Stimulated activated CD8-positive, alpha-beta memory T cell treated with anti-CD3 and anti-CD28 coated beads, Interleukin-4, amount 100 ng/mL, for 24 hours (primary cell): ENCODE data around the gene NPAS3.

Source experiments
- DNase-seq: peaks from one replicate; pipeline ENCODE4 v3.0.0-alpha.2; 2020; ENCODE audit warnings: low read depth

NPAS3 gene

GRCh38 chr14:33794791-33795305, 856.2 kb downstream of the NPAS3 start:
- DNase-seq = no peak

GRCh38 chr14:33796356-33796755, 857.7 kb downstream of the NPAS3 start:
- DNase-seq = no peak

- DNase-seq = no peak
Observed at GRCh38 chr14:33799705-33800570, 861.3 kb downstream of the NPAS3 start.

- no peak for DNase-seq
Observed at GRCh38 chr14:33800735-33801163, 862.1 kb downstream of the NPAS3 start.

GRCh38 chr14:33802737-33803136, 864.1 kb downstream of the NPAS3 start:
- DNase-seq = no peak

- DNase-seq = no peak
Observed at GRCh38 chr14:33805593-33805992, 866.9 kb downstream of the NPAS3 start.

GRCh38 chr14:33806905-33807304, 868.2 kb downstream of the NPAS3 start:
- DNase-seq = no peak

GRCh38 chr14:33808187-33808586, 869.5 kb downstream of the NPAS3 start:
- no peak for DNase-seq

- no peak for DNase-seq
Observed at GRCh38 chr14:33809396-33809981, 870.8 kb downstream of the NPAS3 start.

GRCh38 chr14:33810308-33810707, 871.6 kb downstream of the NPAS3 start:
- no peak for DNase-seq

GRCh38 chr14:33811721-33812120, 873.0 kb downstream of the NPAS3 start:
- DNase-seq = no peak

GRCh38 chr14:33812181-33812580, 873.5 kb downstream of the NPAS3 start:
- no peak for DNase-seq

GRCh38 chr14:33812601-33813000, 873.9 kb downstream of the NPAS3 start:
- DNase-seq = no peak

GRCh38 chr14:33814010-33814409, 875.3 kb downstream of the NPAS3 start:
- DNase-seq = no peak

- DNase-seq = no peak
Observed at GRCh38 chr14:33833706-33834465, 895.2 kb downstream of the NPAS3 start.

- no peak for DNase-seq
Observed at GRCh38 chr14:33834466-33835260, 896.0 kb downstream of the NPAS3 start.

- no peak for DNase-seq
Observed at GRCh38 chr14:33835261-33835655, 896.6 kb downstream of the NPAS3 start.

GRCh38 chr14:33835677-33836076, 897.0 kb downstream of the NPAS3 start:
- DNase-seq = no peak

- no peak for DNase-seq
Observed at GRCh38 chr14:33836203-33836899, 897.7 kb downstream of the NPAS3 start.

GRCh38 chr14:33836900-33837577, 898.4 kb downstream of the NPAS3 start:
- no peak for DNase-seq
